Stimulated activated naive CD4-positive, alpha-beta T cell (primary cell): Measurements from ENCODE around the gene IL18R1.

Experiments
- DNase-seq, 6 experiments: peaks; one replicate each; lab custom pipeline; 2025; lab: John Stamatoyannopoulos, UW

Gene IL18R1

DNA sequence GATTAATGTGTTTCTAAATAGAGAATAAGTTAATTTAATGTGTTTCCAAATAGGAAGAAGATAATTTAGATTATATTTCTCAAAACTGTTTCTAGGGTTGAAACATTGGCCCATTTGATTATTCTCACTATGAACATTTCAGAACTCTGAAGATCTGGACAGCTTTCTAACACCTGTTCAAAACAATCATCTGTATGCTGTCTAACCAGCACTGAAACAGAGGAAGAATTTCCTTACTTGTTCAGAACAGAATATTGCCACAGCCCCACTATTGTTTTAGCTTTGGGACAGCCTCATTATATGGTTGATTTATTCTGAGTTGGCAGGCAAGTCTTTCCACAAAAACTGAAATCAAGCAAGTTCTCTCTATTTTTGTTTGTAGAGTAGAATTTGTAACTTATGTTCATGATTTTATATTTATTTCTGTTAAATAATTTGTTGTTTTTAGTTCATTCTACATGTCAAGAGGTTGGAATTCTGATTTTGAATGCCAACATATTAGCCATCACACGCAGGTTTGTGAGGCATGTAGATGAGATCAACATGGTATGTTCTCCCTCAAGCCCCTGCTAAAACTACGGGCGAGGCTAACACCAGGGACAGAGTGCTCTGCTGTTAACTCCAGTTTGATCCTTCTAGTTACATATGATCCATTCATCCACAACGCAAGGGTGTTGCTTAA, 78.5 kb downstream of the IL18R1 start:
- no peak for DNase-seq

DNA sequence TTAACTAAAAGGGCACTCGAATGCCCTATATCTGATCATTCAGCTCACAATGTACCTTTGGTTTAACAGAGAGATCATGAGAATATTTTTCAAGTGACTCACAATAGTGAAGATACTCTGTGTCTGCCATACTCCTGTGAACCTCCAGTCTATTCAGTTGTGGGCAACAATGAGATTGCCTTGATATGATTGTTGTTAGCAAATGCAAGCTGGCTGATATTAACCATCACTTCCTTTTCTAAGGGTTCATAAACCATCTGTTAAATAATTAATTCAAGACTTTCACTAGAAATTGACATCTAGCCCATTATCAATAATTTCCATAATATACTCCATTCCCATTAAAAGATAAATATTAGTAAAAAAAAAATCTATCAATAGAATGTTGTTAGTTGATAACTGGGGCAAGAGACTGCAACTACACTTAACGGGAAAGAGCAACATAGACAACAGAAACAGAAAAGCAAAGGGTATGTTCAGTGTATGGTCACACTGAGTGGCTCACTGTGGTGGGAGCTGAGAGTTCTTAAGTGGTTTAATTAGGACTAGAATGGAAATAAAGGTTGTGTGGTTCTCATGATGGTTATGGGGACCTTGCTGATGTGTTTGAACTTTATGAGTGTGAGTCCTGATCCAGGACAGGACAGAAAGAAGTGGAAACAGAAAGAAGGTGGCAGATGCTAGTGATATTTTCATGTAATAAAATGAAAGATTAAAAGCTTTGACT, 79.2 kb downstream of the IL18R1 start:
- no peak for DNase-seq

DNA sequence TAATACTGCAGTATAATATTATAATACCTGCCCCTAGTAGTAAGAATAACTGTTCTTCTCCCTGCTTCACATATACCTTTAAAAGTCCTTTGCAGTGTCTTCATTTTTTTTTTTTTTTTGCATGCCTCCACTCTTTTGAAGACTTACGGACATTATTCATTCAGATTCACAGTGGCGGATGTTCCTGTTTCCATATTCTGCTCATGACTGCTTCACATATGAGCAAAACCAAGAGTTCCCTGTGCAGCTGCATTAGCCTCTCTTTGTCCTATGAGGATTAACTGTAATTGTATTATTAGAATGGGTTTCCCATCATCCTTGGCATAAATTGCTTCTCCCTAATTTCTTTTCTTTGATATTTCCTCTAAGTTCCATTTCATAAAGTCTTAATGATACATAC, 80.1 kb downstream of the IL18R1 start:
- DNase-seq = no peak

DNA sequence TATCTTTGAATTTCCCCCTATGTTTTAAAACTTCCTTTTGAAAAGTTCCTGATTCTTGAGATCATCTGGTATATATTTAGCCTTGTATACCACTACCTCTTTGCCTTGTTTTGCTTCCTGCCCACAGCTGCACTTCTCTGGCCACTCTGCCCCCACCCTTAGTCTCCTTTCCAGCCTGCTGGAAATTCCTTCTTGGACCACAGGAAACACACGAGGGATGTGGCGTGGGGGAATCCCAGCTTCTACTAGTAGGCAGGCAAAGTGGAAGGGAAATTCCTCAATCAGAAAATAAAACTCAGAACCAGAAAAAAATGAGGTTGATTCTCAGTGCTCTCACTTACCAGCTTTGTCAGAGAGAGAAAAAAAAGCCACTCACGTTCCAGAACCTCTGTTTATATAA, 80.7 kb downstream of the IL18R1 start:
- no peak for DNase-seq

DNA sequence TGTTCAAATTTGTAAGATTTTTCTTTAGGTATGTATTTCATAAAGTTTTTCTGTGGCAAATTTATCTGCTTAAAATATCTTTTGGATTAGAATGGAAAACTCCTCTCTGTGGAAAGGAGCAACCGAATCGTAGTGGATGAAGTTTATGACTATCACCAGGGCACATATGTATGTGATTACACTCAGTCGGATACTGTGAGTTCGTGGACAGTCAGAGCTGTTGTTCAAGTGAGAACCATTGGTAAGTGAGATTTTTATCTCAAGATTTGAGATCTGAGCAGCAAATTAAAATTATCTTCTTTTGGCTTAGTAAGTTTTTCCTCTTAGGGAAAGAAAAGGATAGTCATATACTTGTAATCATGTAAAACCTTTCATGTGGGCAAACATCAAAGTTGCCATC, 81.5 kb downstream of the IL18R1 start:
- DNase-seq = no peak

DNA sequence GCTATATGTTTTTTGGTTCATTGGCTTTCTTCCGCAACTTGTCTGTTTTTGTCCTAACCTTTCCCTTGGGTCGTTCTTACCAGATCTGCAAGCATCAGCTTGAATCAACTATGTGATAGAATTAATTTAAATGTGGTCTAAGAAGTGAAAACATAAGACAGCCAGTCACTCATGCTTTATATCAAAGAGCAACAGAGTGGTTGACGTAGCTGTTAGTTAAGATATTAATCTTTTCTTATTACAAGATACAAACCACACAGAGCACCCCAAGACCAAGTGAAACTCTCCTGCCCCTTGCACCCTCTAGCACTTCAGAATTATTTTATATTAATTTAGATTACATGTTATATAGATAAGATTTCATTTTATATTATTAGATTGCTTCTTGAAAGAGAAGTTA, 82.5 kb downstream of the IL18R1 start:
- DNase-seq = no peak

DNA sequence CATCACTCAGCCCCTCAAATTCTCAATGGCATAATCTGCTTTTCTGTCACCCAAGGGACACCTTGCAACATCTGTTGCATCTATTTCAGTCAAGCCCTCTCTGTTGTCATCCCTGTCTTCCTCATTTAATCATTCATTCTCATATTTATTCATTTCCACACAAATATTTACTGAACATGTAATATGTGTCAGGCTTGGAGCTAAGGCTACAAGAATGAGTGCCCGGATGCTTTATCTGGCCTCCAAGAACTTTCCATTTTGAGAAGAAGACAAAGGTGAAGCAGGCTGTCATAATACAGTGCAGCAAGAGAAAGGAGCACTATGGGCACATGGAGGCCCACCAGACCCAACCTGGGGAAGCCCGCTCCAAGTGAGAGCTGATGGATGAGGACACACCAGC, 83.0 kb downstream of the IL18R1 start:
- DNase-seq = no peak

DNA sequence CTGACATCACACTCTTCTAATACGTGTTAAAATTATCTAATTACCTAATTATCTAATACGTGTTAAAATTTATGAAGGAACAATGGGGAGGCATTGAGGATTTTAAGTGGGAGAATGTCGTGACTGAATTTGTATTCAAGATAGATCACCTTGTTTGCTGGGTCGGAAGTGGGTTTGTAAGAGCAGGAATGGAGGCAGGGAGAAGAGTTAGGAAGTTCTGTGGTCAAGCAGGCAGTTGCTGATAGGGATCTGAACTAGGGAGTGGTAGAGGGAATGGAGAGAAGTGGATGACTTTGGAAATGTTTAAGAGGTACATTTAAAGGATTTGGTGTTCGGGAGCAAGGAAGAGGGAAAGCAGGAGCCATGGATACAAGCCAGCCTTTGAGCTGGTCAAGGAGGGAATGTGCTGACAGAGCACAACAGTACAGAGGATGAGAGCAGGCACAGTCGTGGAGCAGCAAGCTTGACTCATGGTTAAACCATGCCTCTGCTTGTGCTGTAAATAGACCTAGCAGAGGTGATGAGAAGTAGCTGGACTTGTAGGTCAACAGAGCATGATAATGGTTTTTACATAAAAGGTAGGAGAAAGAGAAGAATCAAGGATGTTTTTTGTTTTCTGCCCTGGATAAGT, 83.6 kb downstream of the IL18R1 start:
- no peak for DNase-seq

DNA sequence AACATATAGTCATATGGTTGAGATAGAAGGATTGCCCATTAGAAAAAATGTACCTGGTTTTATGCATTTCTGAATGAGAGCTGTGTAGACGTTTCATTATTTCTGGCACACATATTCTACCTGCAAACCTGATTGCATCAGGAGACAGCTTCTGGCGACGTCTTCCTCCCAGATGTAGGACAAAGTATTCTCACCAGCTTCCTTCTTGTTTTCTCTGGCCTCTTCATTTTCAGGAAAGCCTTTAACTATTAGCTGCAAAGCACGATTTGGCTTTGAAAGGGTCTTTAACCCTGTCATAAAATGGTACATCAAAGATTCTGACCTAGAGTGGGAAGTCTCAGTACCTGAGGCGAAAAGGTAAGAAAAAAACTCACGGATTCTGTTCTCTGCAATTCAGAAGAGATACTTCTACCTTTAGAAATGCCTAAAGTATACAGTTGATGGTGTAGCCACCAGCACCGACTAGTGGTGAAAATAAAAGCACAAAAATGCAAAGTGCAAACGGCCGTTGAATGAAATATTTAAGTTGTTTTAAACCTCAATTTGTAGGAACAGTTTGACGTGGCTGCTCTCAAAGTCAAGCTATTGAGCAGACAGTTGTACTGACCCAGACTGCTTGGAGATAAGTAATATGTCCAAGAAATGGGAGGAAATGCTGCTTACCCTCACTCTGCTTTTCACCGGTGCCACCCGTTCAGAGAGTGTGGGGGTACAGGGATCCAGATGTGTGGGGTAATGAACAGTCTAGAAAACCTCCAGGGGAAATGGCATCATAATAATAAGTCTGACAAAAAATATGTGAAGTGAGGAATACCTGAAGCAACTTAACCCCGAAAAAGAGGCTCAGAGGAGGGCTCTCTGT, 87.6 kb downstream of the IL18R1 start:
- DNase-seq = peak in 5 of 6 experiments; percentile 2 to 61 (median 33)

DNA sequence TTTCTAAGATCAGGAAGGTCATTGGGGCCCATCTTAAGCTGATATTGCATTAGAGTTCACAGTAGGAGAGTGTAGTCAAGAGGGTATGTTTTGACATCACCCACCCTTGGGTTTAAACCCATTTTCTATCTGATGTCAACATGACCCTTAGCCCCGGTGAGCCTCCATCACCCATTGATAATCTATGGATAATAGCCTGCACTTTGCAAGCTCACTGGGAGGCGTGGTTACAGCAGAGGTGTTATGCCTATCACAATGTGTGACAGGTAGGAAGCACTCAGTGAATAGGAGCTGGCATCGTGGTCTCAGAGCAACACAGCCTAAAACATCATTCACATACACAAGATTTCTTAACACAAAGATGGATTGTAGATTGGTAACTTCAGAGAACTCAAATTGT, 88.6 kb downstream of the IL18R1 start:
- no peak for DNase-seq

DNA sequence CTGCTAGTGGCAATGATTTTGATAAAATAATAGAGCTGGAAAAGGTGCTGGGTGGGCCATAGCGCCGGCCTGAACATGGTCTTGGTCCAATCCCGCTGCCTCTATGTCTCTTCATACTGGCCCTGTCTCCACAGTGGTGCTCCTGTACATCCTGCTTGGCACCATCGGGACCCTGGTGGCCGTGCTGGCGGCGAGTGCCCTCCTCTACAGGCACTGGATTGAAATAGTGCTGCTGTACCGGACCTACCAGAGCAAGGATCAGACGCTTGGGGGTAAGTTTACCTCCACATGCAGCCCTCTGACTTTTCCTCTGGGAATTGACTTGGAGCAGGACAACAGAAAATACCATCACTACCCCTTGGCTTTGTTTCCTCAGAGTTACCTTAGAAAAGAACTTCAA, 91.3 kb downstream of the IL18R1 start:
- no peak for DNase-seq
